ENCODE results near the gene SMAD6. TPM values are rescaled to one million over a fixed set of nuclear protein-coding genes. Genes with fewer than 3 reads are reported as not detected.

SMAD6 gene
- total and polyA plus RNA-seq, 10 of the 15 experiments (the other 5 are each of a cell fraction or from before 2014, with no cell fraction given) = under 0.01 to 0.10 (median 0.03) TPM; not detected in 7

DNA sequence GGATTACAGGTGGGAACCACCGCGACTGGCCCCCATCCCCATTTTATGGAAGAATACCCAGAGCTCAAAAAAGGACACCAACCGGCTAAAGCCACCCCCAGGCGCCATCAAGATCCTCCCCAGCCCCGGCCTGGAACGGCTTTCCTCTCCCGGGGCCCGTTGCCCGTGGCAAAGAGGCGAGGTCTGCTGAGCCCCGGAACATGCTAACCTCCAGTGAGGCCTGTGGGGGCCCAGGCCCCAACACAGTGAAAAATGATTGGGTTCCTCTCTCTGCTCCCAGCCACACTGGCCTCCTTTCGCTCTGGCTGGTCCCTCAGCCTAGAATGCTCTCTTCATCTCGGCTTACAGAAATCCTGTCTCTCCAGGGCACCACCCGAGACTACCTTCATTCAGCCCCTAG, 46.5 kb upstream of the SMAD6 start:
- H3K36me3 ChIP-seq (ENCODE audit: control insufficient read depth in 2 of 2, insufficient read depth in 2 of 2, low read length in 1 of 2) = no peaks in the 10 kb centered on the region
- FAIRE-seq = no peak
- H3K27me3 ChIP-seq (replicated peaks in 1 of 2; ENCODE audit: control insufficient read depth in 2 of 2, insufficient read depth in 2 of 2, low read length in 1 of 2) = peaks cover 0 to 3% of the 10 kb centered on the region in 2 experiments; a peak in 3 of 4 replicates
- WGBS (ENCODE audit: insufficient coverage, insufficient replicate concordance, low lambda C conversion rate, missing lambda C conversion rate) = 72% methylated on average over 14 of the region's 14 CpGs
- no TSS peak for BruUV-seq (replicated peaks)
- no peak overlapping the region for H3K4me2 ChIP-seq (ENCODE audit: control insufficient read depth, insufficient read depth)
- RAD21 ChIA-PET (ENCODE audit: unreplicated experiment) = no interaction called here
- no peak overlapping the region for H3K4me3 ChIP-seq
- in situ Hi-C loops (cut with MboI) (no loop called here), intact Hi-C loops (cut with micrococcal nuclease; ENCODE audit: unreplicated experiment) (no loop called here)
- H3K9me3 ChIP-seq (replicated peaks; ENCODE audit: control insufficient read depth, insufficient read depth, low read length) = no peaks in the 10 kb centered on the region
- CTCF ChIA-PET = interaction anchor here (1.2 kb wide), 1 partner anchor 11 kb away, joined by 4 read pairs; no protein-coding TSS in a partner anchor
- DNase-seq (ENCODE audit: low read depth, low spot score) = no peak
- H3K9ac ChIP-seq (ENCODE audit: control insufficient read depth, insufficient read depth, low read length) = no peak overlapping the region
- H4K20me1 ChIP-seq (ENCODE audit: control insufficient read depth, insufficient read depth) = no peaks in the 10 kb centered on the region; the same call in 1 of the 2 replicates
- no peak for ATAC-seq
- SMC1A ChIA-PET (ENCODE audit: uncharacterized antibody, unreplicated experiment) = no interaction called here
- no peaks in the 10 kb centered on the region for H3K79me2 ChIP-seq (ENCODE audit: control insufficient read depth, insufficient read depth, low read length)
- H2AFZ ChIP-seq (ENCODE audit: control insufficient read depth, low read depth, low read length) = no peak overlapping the region
- H3K27ac ChIP-seq (ENCODE audit: control insufficient read depth, insufficient read depth) = no peak overlapping the region
- TF ChIP-seq RB1 (IDR thresholded peaks at IDR 0.05; ENCODE audit: borderline replicate concordance) (no peak), CHD1 (IDR thresholded peaks at IDR 0.05; ENCODE audit: low read depth, low read length) (no peak), YBX1 (IDR thresholded peaks at IDR 0.05) (no peak), MTA3 (IDR thresholded peaks at IDR 0.05; ENCODE audit: borderline replicate concordance, low read length) (no peak), IRF3 (IDR thresholded peaks at IDR 0.05) (no peak), USF2 (IDR thresholded peaks at IDR 0.05; ENCODE audit: borderline replicate concordance, low read depth, low read length) (no peak), NR2C1 (IDR thresholded peaks at IDR 0.05) (no peak), STAT1 (conservative IDR thresholded peaks at IDR 0.05) (no peak), EGR1 (IDR thresholded peaks at IDR 0.05; ENCODE audit: borderline replicate concordance in 1 of 2, low read depth in 2 of 2, low read length in 2 of 2) (no peak), CREB1 (IDR thresholded peaks at IDR 0.05; ENCODE audit: low read depth) (no peak), CBFB (IDR thresholded peaks at IDR 0.05; ENCODE audit: low read depth) (no peak), RCOR1 (conservative IDR thresholded peaks at IDR 0.05; ENCODE audit: low read depth, low read length) (no peak), RAD51 (IDR thresholded peaks at IDR 0.05) (no peak), HDAC2 (IDR thresholded peaks at IDR 0.05) (no peak), ZBTB40 (IDR thresholded peaks at IDR 0.05; ENCODE audit: borderline replicate concordance) (no peak), ZNF622 (IDR thresholded peaks at IDR 0.05) (no peak), TCF12 (IDR thresholded peaks at IDR 0.05; ENCODE audit: low read depth, low read length) (no peak)
- TF ChIP-seq, protein P1, sequence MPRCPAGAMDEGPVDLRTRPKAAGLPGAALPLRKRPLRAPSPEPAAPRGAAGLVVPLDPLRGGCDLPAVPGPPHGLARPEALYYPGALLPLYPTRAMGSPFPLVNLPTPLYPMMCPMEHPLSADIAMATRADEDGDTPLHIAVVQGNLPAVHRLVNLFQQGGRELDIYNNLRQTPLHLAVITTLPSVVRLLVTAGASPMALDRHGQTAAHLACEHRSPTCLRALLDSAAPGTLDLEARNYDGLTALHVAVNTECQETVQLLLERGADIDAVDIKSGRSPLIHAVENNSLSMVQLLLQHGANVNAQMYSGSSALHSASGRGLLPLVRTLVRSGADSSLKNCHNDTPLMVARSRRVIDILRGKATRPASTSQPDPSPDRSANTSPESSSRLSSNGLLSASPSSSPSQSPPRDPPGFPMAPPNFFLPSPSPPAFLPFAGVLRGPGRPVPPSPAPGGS (IDR thresholded peaks at IDR 0.05; ENCODE audit: borderline replicate concordance, insufficient read depth, low read depth, low read length, poor library complexity, severe bottlenecking) = no peak
- POLR2A ChIA-PET = interaction anchor here (0.7 kb wide), 1 partner anchor 344 kb away, joined by 5 read pairs; no protein-coding TSS in a partner anchor
- H3K4me1 ChIP-seq (ENCODE audit: control insufficient read depth, insufficient read depth, low read length) = no peaks in the 10 kb centered on the region

Data from GM12878 (cell line).